OCI-LY3 (cell line): ENCODE results near the gene HPGDS.
A peak's percentile ranks its signal among the peaks of the same experiment; 100 is the strongest.

Experiments used
- H2AFZ ChIP-seq: fragments of 200-600, 300-600 bp; shearing (Covaris generic); 2 replicates; pipeline ENCODE4 v1.6.0; 2014; ENCODE audit warnings: antibody characterized with exemption, low read depth, low read length
- H3K27ac ChIP-seq: fragments of 200-600, 300-600 bp; sonication (generic); 2 replicates; pipeline ENCODE4 v1.5.1; 2014; ENCODE audit warnings: mild to moderate bottlenecking, low read length, moderate library complexity, mixed read lengths
- H3K27me3 ChIP-seq: fragments of 200-600, 300-600 bp; sonication (generic); 2 replicates; pipeline ENCODE4 v1.6.1; 2014; ENCODE audit warnings: low read depth, low read length, mixed read lengths
- H3K36me3 ChIP-seq: fragments of 200-600, 300-600 bp; sonication (generic); replicated peaks from 2 replicates; pipeline ENCODE3; 2014; ENCODE audit warnings: low read depth, low read length, mixed read lengths
- H3K4me1 ChIP-seq: fragments of 300-600, 200-600 bp; sonication (generic); 2 replicates; pipeline ENCODE4 v1.6.1; 2014; ENCODE audit warnings: low read length, mixed read lengths
- H3K4me2 ChIP-seq: fragments of 200-600, 300-600 bp; sonication (generic); 2 replicates; pipeline ENCODE4 v1.6.1; 2014; ENCODE audit warnings: low read length, mixed read lengths
- H3K4me3 ChIP-seq: fragments of 300-600, 200-600 bp; sonication (generic); 2 replicates; pipeline ENCODE4 v1.5.1; 2014; ENCODE audit warnings: antibody characterized with exemption, mild to moderate bottlenecking, low read length, moderate library complexity
- H3K79me2 ChIP-seq: fragments of 300-600, 200-600 bp; shearing (Covaris generic); 2 replicates; pipeline ENCODE4 v1.6.1; 2014; ENCODE audit warnings: mild to moderate bottlenecking, low read length, mixed read lengths
- H3K9ac ChIP-seq: fragments of 300-600, 200-600 bp; shearing (Covaris generic); 2 replicates; pipeline ENCODE4 v1.6.0; 2014; ENCODE audit warnings: mild to moderate bottlenecking, low read length, moderate library complexity
- H3K9me3 ChIP-seq: fragments of 200-600, 300-600 bp; shearing (Covaris generic); 2 replicates; pipeline ENCODE4 v1.6.1; 2014; ENCODE audit warnings: low read length, mixed read lengths; ENCODE audit not compliant: insufficient read depth
- H4K20me1 ChIP-seq: fragments of 200-600, 300-600 bp; sonication (generic); 2 replicates; pipeline ENCODE4 v1.6.1; 2016; ENCODE audit warnings: low read length, mixed read lengths; ENCODE audit not compliant: insufficient read depth
- CTCF ChIP-seq: fragments of 200-600, 300-600 bp; sonication (generic); IDR thresholded peaks from 2 replicates; pipeline ENCODE4 v1.5.1; 2014; ENCODE audit warnings: antibody characterized with exemption, low read length, low read depth
- EZH2phosphoT487 ChIP-seq: fragments of 200-600 bp; shearing (Covaris generic); IDR thresholded peaks from 2 replicates; pipeline ENCODE4 v1.6.1; 2018; ENCODE audit warnings: antibody characterized with exemption, mixed run types, low read depth

Gene HPGDS

GRCh38 chr4:94262163-94263016 lies 80.2 kb downstream of the HPGDS start:
- H3K4me1 ChIP-seq, result no peaks in the 10 kb centered on the region
- H3K36me3 ChIP-seq, result peaks cover 14% of the 10 kb centered on the region

GRCh38 chr4:94256828-94257227 lies 85.8 kb downstream of the HPGDS start:
- Histone ChIP-seq H3K27me3 (no peaks in the 10 kb centered on the region), H3K4me3 (no peak overlapping the region), H3K4me2 (no peak overlapping the region), H3K27ac (no peak overlapping the region), H3K79me2 (no peaks in the 10 kb centered on the region), H2AFZ (no peak overlapping the region), H3K36me3 (peaks cover 22% of the 10 kb centered on the region), H3K4me1 (peaks cover 5% of the 10 kb centered on the region; the same call in 1 of the 2 replicates), H3K9me3 (no peaks in the 10 kb centered on the region), H3K9ac (no peak overlapping the region), H4K20me1 (no peaks in the 10 kb centered on the region)
- TF ChIP-seq CTCF (peak; percentile 42), EZH2phosphoT487 (no peak)

More at GRCh38 chr4:94262163-94263016, 80.2 kb downstream of the HPGDS start:
- Histone ChIP-seq H3K27ac (no peak overlapping the region), H3K4me2 (no peak overlapping the region), H3K9ac (no peak overlapping the region), H3K9me3 (no peaks in the 10 kb centered on the region), H3K27me3 (no peaks in the 10 kb centered on the region), H4K20me1 (no peaks in the 10 kb centered on the region), H3K4me3 (no peak overlapping the region), H2AFZ (no peak overlapping the region), H3K79me2 (no peaks in the 10 kb centered on the region)
- TF ChIP-seq EZH2phosphoT487 (no peak), CTCF (no peak)

GRCh38 chr4:94256144-94256783 lies 86.4 kb downstream of the HPGDS start:
- H3K36me3 ChIP-seq, result peaks cover 23% of the 10 kb centered on the region
- no peak overlapping the region for H3K27ac ChIP-seq

More at GRCh38 chr4:94256144-94256783, 86.4 kb downstream of the HPGDS start:
- peaks cover 5% of the 10 kb centered on the region; the same call in 1 of the 2 replicates for H3K4me1 ChIP-seq
- H2AFZ ChIP-seq, result no peak overlapping the region
- no peaks in the 10 kb centered on the region for H4K20me1 ChIP-seq
- H3K9me3 ChIP-seq, result no peaks in the 10 kb centered on the region
- no peak overlapping the region for H3K9ac ChIP-seq
- no peaks in the 10 kb centered on the region for H3K79me2 ChIP-seq
- H3K4me3 ChIP-seq, result no peak overlapping the region
- no peaks in the 10 kb centered on the region for H3K27me3 ChIP-seq
- H3K4me2 ChIP-seq, result no peak overlapping the region
- TF ChIP-seq CTCF, result no peak
- TF ChIP-seq EZH2phosphoT487, result no peak
